HG02870 (cell line): Measurements from ENCODE around the gene RNF157.

Source experiments
- ATAC-seq: cut with Tn5 transposase; IDR thresholded peaks from one replicate; pipeline ENCODE4 v1.9.1; 2021; ENCODE audit warnings: mild to moderate bottlenecking, moderate library complexity; ENCODE audit not compliant: unreplicated experiment

Gene RNF157

DNA sequence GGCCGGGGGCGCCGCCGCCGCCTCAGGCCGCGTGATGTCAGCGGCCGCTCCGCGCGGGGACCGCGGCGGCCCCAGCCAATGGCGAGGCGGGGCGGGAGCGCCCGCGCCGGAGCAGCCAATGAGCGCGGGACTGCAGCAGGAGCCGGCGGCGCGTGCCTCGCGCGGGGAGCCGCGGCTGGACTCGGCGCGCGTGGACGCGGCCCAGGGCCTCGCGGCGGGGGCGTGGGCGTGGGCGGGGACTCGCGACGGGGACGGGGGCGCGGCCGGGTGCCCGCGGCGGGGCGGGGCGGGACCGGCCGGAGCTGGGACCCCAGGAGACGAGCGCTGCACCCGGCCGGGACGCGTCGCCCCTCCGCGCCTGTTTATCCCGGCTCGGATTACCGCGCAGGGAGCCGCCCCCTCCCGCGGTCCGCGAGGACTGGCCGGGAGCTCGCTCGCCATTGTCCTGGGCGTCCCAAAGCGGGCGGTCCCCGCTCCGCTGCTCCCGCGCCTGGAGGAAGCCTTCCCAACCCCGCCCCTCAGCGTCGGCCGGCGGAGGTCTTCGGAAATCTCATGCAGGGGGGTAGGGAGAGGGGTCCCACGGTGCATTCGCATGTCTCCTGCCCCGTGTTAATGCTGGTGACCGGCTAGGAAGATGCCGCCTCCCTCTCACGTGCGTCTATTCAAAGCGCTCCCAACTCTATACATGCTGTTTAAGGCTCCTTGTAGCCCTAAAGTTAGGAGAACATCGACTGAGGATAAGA, at the start of gene RNF157:
Gene RNF157 (minus strand): TSS at position 33 of the 743 bp plus-strand sequence. CDS start 253 bp downstream, outside the sequence.
- ATAC-seq: peak; percentile 55

DNA sequence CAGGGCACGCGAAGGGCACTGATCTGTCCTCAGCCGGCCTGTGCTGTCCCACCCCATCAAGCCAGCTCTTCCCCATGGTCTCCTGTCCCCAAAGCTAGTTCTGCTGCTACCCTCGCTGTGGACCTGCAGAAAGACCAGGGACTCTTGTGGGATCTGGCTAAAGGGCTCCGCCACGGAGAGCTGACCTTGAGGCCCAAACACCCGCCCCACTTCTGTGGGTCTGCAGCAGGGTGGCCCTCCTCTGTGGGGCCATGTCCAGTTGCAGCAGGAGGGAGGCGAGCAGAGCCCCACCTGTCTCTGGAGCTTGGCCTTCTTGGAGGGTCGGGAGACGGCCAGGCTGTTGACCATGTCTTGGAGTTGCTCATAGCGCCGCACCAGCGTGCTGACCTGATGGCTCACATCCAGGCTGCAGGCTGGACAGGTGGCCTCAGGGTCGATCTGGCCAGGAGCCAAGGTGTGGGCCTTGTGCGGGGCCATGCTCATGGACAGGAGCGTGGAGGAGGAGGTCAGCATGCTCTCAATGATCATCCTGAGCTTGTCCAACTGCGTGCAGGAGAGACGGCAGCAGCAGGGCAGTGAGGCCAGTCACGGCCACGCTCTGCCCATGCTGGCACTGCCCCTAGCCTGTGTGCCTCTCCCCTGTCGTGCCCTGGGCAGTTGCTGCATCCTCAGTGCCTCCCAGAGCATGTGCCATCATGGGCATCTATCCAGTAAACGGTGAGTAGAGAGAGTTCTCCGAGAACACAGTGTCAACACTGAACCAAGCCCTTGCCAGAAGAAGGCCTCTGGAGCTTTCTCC, 41.5 kb upstream of the RNF157 start:
- ATAC-seq: no peak

DNA sequence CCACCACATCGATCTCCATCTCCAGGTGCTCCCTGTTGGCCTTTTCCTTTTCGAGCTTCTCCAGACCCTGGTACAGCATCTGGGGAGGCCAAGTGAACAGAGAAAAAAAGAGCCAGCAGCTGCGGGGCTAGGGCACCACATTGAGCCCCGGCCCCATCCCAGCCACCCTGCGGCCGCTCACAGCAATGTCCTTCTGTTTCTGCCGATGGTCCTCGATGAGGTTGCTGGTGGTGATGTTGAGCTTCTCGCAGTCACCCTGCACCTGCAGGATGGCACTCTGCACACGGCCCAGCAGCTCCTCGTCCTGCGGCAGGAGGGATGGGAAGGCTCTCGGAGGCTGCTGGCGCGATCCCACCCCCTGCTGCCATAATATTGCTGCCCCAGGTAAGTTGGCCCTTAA, 40.4 kb upstream of the RNF157 start:
- ATAC-seq: no peak

DNA sequence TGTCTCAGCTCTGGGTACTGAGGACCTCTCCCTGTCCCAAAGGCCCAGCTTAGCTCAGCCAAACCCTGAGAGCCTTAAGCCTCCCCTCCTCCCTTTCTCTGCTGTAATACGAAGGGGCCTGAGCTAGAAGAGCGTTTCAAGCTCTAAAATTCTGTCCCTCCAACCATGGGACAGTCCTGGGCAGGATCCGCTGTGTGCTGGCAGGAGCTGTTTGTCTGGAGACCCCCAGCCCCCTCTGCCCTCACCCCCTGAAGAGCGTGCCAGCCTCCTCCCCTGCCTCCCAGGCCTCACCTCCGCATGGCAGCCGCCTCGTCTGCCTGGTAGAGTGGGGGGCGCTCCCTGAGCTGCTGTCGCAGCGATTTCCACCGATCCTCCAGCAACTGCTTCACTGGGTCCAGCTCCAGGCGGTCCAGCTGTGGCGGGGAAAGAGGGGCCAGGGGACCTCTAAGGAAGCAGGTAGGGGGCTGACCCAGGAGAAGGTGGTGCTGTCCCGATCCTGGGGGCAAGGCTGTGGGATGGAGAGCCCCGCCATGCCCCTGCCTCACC, 39.5 kb upstream of the RNF157 start:
- ATAC-seq: no peak

DNA sequence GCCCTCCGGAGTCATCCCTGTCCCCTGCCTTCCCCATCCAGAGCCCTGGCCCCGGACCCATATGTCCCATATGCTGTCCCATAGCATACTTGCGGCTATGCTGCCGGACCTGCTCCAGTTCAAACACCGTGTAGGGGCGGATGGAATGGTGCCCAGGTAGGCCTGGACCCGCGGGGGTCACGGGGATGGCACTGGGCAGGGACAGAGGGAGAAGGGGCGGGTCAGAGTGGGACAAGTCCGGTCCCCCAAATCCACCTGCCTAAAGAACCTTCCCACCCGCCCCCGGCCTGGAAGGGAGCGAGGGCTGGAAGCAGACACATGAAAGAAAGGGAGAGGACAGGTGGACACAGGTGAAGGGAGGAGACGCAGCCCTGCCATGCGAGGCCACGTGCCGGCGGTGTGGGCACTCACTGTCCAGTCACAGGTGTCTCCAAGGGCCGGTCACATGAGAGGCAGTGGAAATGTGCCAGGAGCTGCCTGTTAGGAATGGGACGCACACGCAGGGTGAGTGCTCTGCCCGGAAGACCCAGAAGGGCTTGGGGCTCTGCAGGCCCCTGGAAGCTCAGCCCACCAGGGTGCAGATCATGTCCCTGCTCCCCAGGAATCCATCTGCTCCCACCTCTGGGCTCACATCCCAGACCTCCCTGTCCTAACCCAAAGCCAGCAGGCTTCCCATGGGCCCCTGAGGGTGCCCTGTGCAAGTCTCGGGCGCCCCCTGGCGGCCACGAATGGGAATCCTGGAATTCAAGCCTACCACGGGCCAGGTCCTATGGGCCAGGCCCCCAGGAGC, 38.9 kb upstream of the RNF157 start:
- peak; percentile 51 for ATAC-seq

DNA sequence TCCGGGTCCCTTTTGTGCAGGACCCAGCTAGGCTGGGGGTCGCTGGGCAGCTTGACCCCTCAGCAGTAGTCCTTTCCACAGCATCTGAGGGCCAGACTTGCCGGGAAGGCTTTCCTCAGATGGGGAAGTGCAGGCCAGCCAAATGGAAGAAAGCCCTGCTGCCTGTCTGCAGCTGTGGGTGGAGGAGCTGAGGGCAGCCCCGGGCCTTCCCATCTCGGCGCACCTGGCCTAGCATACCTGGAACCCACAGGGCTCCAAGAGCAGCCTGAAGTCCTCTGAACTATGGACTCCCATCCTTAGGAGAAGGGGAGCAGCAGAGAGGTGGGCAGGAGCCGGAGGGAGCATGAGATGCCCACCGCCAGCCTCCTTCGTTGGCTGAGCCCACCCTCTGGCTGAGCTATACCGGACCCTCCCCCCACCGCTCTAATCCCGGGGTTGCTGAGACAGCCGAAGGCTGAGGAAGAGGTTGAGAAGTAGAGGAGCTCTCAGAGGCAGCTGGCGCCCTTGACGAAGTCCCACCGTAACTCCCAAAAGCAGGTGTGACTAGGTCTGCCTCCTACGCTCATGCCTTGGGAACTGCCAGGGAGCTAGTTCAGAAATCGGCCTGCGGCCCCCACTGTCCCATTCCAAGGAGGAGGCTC, 38.1 kb upstream of the RNF157 start:
- no peak for ATAC-seq

DNA sequence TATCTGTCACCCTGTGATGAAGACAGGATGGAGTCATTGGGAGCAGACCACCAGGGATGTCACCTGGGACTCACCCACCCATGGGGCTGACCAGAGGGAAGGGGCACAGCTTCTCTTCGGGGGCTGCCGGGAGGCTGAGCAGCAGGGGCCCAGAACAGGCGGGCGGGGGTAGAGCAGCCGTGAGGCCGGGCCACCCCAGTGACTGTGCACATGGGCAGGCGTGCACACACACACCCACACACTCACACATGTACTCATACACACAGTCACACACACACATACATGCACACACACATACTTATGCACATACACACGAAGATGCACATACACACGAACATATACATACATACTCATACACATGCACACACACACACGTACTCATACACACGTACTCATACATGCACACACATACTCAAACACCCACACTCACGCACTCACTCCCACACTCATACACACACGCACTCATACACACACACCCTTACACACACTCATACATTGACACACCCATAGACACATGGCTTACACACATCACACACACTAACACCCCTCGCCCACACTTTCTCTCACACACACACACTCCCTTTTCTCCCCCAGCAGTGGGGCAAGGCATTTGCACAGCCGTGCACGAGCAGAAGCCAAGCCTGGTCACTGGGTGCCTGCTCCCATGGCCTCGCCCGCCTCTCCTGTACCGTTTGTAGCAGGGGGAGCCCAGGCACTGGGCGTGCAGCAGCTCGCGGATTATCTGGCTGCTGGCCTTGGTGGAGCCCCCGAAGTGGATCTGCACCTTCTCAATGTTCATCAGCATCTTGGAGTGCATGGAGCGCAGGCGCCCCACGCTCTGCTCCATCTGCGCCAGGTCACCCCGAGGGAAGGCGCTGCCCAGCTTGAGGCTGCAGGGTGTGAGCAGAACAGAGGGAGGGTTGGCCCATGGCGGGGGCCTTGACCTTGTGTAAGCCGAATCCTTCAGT, 37.3 kb upstream of the RNF157 start:
- ATAC-seq: no peak

DNA sequence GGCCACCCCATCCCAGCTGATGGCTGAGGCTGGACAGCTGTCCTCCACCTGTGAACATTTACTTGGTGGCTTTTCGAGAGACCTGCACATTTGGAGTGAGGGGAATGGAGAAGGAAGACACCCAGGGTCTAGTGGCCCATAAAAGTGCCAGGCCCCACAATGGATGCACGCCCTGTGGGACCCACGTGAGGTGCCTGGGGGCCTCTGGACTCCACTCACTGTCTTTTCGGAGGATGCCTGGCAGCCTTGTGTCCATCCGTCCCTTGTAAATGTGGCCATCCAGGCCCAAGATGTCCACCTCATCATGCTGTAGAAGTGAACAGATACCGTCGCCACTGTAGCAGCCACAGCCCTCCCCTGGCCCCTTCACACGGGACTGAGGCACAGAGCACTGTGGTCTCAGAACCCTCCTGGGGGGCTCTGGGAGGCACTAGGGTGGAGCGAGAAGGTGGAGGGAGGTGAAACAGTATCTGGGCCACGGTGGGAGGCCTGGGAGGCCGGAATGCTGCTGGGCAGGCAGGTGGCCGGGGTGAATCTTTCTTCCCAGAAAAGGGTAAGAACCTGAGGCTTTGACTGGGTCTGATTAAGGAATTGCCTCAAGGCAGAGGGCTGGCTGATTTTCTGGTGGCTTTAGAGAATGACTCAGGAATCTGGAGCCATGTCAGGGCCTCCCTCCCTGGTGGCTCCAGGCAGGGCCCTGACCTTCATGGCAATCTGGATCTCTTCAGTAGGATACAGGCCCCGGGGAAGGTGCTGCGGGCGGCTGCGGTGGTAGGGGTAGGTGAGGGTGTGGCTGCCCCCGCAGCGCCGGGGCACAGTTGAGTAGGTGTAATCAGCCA, 36.4 kb upstream of the RNF157 start:
- no peak for ATAC-seq

DNA sequence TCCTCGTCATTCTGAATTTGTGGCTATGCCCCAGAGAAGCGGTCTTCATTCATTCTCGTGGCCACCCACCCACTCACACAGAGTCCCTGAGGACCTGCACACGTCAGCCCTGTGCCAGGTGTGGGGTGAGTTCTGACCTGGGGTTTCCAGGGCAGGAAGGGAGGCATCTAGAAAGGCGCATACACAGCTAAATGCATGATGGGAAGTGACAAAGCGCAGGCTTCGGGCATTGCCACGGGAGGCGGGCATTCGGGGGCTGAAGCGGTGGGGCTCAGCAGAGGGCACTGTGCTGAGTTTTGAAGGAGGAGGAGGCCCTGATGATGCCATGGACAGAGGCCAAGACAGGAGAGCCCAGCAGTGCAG, 35.8 kb upstream of the RNF157 start:
- ATAC-seq: no peak

DNA sequence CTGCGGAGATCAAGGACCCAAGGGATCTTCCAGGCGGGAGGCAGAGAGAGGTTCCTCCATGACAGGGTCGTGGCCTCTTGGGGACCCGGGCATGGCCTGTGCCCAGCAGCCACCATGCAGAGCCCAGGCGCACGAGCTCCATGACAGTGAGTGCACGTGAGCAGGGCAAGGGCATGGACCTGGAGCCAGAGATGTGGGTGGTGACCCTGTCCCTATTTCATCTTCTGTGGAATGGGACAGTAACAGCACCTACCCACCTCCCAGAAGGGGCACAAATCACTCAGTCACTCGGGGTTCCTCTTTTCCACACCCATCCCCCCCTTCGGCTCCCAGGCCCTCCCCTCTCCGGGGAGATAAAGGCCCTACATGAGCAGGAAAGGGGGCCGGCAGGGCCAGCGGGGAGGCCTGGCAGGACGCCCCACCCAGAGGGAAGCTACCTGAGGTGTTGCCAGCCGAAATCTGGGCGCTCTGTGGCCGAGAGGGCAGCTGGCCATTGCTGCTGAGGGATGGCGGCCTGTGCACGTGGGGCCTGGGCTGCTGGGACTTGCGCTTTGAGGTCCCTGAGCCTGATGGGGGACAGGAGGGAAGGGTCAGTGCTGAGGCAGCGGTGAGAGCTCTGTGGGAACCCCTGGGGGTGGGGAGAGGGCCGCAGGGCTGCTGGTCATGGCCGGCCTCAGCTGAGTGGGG, 35.2 kb upstream of the RNF157 start:
- no peak for ATAC-seq

DNA sequence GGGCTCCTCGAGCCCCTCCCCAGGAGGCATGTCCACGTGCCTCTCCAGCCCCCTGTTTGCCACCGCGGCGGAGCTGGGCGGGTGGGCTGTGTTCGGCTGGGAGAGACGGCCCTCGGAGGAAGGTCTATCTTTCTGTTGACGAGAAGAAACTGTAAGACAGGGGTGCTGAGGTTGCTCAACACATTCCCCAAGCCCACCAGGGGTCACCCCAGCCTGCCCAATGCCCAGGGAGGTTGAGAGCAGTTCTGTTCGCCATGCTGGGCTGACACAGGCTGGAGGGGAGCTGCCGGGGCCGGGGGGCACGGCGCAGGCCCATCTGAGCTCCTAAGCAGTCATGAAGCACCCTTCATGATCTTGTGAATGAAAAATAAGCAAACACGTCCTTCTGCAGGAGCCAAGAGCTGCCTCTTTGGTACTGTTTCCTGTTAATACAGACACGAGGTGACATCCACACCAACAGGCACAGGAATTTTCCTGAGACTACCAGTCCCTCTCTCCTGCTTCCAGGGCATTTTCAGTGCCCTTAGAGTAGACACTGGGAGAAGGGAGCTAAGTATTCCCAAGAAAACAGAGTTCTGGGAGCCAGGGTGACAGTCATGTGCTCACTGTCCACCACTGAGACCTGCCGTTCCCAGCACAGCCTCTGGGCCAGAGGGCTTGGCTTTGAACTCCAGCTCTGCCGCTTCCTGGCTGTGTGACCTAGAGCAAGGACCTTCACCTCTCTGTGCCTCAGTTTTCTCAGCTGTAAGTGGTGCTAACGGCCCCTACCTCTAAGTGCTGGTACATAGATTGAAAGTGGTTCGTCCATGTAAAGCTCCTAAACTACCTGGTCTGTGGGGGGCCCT, 34.0 kb upstream of the RNF157 start:
- no peak for ATAC-seq

DNA sequence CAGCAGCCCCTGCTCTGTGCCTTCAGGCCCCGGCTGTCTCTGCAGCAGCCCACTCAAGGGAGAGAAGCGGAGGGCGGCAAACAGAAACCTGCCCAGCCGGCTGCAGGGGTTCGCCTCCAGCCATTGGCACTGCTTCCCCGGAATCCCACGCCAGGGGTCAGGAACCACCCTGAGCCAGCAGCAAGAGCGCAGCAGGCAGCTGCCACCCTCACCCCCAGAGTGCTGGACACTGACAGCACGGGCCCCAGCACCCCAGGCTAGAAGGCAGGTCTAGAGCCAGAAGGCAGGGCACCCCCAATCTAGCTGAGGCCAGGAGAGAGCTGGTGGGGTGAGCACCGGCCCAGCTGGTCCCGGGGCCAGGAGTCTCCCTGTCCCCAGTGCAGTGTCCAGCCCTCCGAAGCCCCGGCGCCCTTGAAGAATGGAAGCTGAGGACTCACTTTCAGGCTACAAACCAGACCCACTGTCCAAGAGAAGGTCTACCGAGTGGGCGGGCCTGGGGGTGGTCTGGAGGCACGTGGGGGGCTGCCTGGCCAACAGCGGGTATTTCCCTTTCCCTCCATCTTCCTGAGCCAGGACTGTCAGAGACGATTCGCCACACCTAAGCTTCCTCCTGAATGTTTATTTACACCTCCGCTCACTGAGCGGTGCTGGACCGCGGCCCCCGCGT, 33.3 kb upstream of the RNF157 start:
- ATAC-seq: no peak

DNA sequence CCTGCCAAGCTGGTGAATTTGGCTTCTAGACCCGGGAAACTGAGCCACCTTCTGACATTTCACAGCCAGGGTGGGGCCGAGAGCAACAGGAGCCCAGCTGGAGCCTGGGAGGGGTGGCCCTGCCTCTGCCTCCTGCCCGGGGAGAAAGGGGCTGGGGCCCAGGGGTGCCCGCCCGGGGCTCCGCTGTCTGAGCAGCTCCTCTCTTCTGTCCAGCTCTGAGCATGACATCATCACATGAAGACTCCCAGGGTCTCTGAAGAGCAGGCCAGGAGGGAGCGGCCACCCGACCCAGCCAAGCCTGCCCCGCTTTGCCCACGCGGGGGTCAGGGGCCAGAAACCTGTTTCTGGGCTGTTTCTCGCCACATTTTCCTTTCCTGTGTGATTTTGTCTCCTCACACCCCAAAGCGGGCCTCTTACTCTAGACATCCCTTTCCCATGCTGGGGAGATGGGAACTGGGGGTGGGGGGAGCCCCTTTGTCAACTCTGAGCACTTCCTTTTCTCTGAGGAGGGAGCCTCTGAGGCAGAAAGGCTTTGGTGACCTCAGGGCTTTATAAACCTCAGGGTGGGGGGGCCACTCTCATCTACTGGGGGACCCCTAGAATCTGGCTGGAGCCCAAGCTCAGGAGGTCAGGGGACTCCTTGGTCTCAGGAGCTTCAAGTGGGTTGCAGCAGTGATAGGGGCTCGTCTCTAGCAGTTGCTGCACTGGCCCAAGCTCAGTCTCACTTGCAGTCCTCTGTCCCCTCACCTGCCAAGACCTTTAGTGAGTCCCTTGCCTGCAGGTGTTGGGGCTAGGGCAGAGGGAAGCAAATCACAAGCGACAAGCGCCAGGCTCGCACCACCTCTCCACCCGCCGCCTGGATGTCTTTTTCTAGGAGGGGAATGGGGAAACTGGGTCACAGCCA, 32.5 kb upstream of the RNF157 start:
- ATAC-seq: peak; percentile 16

DNA sequence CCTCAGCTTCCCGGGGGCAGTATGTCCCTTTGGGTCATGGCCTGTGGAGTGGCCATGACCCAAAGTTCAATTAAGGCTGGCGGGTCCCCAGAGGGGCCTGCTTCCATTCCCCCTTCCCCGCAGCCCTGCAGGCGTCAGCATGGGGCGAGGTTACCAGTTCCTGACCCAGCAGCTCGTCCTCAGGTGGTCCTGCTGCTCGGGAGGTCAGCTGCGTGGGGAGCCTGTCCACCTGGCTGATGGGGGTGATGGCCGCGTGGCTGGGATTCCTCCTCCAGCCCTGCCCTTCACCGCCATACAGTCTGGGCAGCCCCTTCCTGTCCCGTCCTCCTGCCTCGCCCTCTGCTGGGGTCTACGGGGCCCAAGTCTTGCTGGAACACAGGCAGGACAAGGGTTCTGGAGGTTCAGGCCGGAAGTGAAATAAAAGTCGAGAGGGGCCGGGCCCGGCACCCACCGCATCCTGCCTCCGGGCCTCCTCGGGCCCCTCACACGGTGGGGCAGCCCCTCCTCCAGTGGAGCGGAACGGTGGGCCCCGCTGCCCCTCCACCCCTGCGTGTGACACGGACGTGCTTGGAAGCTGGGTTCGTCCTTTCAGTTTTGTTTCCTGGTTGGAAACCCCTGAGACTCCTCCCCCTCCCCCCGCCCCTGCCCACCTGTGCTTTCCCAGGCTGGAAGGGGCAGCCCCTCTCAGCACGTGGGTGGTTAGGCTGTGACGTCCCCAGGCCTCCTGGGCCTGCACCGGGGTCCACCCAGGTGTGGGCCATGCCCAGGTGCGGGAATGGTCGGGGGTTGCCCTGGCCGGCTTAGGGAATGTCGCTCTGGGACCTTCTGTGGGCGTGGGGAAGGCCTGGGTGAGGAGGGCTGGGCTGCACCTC, 31.6 kb upstream of the RNF157 start:
- peak; percentile 37 for ATAC-seq
